ENCODE measurements around the gene SAV1.

SAV1 gene

GRCh38 chr14:50612806-50613205, 55.3 kb downstream of the SAV1 start:
- TF ChIP-seq, protein P1, sequence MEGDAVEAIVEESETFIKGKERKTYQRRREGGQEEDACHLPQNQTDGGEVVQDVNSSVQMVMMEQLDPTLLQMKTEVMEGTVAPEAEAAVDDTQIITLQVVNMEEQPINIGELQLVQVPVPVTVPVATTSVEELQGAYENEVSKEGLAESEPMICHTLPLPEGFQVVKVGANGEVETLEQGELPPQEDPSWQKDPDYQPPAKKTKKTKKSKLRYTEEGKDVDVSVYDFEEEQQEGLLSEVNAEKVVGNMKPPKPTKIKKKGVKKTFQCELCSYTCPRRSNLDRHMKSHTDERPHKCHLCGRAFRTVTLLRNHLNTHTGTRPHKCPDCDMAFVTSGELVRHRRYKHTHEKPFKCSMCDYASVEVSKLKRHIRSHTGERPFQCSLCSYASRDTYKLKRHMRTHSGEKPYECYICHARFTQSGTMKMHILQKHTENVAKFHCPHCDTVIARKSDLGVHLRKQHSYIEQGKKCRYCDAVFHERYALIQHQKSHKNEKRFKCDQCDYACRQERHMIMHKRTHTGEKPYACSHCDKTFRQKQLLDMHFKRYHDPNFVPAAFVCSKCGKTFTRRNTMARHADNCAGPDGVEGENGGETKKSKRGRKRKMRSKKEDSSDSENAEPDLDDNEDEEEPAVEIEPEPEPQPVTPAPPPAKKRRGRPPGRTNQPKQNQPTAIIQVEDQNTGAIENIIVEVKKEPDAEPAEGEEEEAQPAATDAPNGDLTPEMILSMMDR (IDR thresholded peaks at IDR 0.05; ENCODE audit: control insufficient read depth, extremely low read depth, insufficient read depth): no peak
- DNase-seq (ENCODE audit: low read depth): no peak
- H3K4me3 ChIP-seq (ENCODE audit: low read depth, low read length): no peak overlapping the region

DNA sequence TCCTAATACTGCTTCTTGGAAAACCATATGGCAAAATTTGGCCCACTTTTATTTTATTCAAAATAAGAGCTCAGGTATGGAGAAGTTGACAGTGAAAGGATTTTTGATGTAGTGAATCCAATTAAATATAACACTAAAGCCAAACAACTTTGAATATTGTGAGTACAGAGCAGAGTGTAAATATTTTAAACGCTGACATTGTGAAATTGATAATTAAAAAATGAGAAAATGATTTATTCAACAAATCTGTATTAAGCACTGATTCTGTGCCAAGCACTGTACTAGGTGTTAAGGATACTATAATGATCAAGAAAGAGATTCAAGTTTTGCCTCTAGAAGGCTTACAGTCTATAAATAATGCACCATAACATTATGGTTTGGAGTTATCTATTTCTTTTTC, 57.6 kb downstream of the SAV1 start:
- no peak for DNase-seq (ENCODE audit: low read depth)
- TF ChIP-seq, protein P1 (IDR thresholded peaks at IDR 0.05; ENCODE audit: control insufficient read depth, extremely low read depth, insufficient read depth): no peak

DNA sequence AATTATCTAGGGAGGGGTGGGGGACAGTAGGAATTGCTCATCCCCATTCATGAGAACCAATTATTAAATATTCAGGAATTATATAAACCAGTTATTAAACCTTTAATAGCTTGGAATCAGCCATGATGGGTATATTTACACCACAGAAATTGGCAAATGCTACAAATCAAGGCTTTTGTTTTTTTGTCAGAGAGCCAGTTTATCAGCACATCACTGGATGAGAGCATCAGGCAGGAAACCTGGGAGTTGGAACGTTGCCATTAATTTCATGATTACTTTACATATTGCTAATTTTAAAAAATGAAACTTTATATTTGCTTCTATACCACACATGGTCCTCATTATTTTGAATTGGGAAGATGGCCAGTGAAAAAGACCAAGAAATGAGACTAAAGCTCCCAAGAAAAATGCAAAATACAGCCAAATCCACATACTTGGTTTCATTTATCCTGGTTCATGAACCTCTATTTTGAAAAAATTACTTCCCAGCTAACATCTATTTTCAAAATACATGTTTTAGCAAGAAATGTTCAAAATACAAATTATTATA, 59.7 kb downstream of the SAV1 start:
- H3K4me3 ChIP-seq (ENCODE audit: low read depth, low read length): no peak overlapping the region
- TF ChIP-seq, protein P1 (IDR thresholded peaks at IDR 0.05; ENCODE audit: control insufficient read depth, extremely low read depth, insufficient read depth): no peak
- DNase-seq (ENCODE audit: low read depth): peak; percentile 1

More for the DNA sequence above, 57.6 kb downstream of the SAV1 start:
- H3K4me3 ChIP-seq (ENCODE audit: low read depth, low read length): no peak overlapping the region

DNA sequence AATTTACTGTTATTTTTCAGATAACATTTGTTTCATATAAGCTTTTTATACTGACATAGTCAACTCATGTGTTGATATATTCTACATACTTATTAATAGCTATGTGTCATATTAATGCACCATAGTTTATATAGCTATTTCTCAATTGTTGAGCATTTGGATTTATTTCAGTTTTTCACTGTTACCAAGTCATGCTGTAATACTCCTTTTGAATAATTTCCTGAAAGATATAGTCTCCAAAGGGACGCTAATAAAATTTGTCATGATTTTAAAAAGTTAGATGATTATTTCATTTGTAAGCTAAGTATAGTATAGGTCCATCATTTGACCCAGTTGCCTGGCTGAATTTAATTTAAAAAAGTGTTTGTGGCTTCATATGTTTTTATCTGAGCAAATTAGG, 60.3 kb downstream of the SAV1 start:
- no peak overlapping the region for H3K4me3 ChIP-seq (ENCODE audit: low read depth, low read length)
- no peak for DNase-seq (ENCODE audit: low read depth)
- TF ChIP-seq, protein P1 (IDR thresholded peaks at IDR 0.05; ENCODE audit: control insufficient read depth, extremely low read depth, insufficient read depth): no peak

- no peak overlapping the region for H3K4me3 ChIP-seq (ENCODE audit: low read depth, low read length)
- TF ChIP-seq, protein P1 (IDR thresholded peaks at IDR 0.05; ENCODE audit: control insufficient read depth, extremely low read depth, insufficient read depth): no peak
- no peak for DNase-seq (ENCODE audit: low read depth)
Observed at GRCh38 chr14:50607181-50607580, 60.9 kb downstream of the SAV1 start.

GRCh38 chr14:50606468-50606867, 61.6 kb downstream of the SAV1 start:
- DNase-seq (ENCODE audit: low read depth): no peak
- TF ChIP-seq, protein P1 (IDR thresholded peaks at IDR 0.05; ENCODE audit: control insufficient read depth, extremely low read depth, insufficient read depth): no peak
- H3K4me3 ChIP-seq (ENCODE audit: low read depth, low read length): no peak overlapping the region

GRCh38 chr14:50605766-50606165, 62.3 kb downstream of the SAV1 start:
- no peak overlapping the region for H3K4me3 ChIP-seq (ENCODE audit: low read depth, low read length)
- TF ChIP-seq, protein P1 (IDR thresholded peaks at IDR 0.05; ENCODE audit: control insufficient read depth, extremely low read depth, insufficient read depth): no peak
- DNase-seq (ENCODE audit: low read depth): no peak

Data from LNCaP clone FGC (cell line).